Measurements from ENCODE around the gene ENTR1. TPM values are rescaled to one million over a fixed set of nuclear protein-coding genes. Genes with fewer than 3 reads are reported as not detected.
"Not testable (repeated sequence)": the region's sequence is repeated elsewhere in the genome, so short reads cannot be mapped to it uniquely, and the experiment has no call there.

Gene ENTR1
- total RNA-seq, 1 donor from 2014 or later, result 60.4 TPM

DNA sequence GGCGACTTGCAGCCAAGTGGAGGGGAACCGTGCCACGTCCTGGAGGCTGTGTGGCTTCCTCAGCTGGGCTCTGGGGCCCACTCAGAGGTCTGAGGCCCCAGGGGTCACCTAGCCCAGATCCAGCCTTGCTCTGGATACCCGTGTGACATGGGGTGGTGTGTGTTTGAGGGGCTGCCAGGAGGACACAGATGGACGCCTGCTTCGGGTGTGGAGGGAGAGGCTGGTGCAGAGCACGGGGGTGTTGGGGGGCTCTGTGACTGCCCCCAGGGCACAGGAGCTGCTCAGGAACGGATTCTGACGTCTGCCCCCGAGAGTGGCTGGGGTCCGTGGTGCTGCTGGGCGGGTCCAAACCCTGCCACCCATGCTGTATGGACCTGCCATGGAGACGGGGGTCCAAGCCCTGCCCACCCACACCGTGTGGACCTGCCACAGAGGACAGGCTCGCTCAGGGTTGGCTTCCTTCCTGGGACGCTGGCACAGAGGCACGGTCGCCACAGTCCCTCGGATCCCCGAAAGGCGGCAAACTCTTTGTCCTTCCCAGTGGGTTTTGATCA lies 18.7 kb upstream of the ENTR1 start:
- no peak overlapping the region for H3K4me3 ChIP-seq
- H3K9me3 ChIP-seq, result no peaks in the 10 kb centered on the region
- H3K4me1 ChIP-seq, result no peaks in the 10 kb centered on the region
- H3K27me3 ChIP-seq, result no peaks in the 10 kb centered on the region
- H3K27ac ChIP-seq, result no peak overlapping the region
- DNase-seq (ENCODE audit: extremely low spot score in 2 of 2), result no peak
- H3K36me3 ChIP-seq, result peaks cover 0 to 49% of the 10 kb centered on the region in 2 donors
- TF ChIP-seq POLR2A (IDR thresholded peaks at IDR 0.05) (no peak), POLR2AphosphoS5 (IDR thresholded peaks at IDR 0.05; ENCODE audit: insufficient read depth in 1 of 2, low read depth in 1 of 2) (no peak)
- TF ChIP-seq, protein P1, sequence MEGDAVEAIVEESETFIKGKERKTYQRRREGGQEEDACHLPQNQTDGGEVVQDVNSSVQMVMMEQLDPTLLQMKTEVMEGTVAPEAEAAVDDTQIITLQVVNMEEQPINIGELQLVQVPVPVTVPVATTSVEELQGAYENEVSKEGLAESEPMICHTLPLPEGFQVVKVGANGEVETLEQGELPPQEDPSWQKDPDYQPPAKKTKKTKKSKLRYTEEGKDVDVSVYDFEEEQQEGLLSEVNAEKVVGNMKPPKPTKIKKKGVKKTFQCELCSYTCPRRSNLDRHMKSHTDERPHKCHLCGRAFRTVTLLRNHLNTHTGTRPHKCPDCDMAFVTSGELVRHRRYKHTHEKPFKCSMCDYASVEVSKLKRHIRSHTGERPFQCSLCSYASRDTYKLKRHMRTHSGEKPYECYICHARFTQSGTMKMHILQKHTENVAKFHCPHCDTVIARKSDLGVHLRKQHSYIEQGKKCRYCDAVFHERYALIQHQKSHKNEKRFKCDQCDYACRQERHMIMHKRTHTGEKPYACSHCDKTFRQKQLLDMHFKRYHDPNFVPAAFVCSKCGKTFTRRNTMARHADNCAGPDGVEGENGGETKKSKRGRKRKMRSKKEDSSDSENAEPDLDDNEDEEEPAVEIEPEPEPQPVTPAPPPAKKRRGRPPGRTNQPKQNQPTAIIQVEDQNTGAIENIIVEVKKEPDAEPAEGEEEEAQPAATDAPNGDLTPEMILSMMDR (IDR thresholded peaks at IDR 0.05), result no peak
- intact Hi-C loops (cut with DNase I), result no loop called here

GRCh38 chr9:136426787-136427186 lies 16.4 kb upstream of the ENTR1 start:
- intact Hi-C loops (cut with DNase I), result no loop called here
- no peak overlapping the region for H3K27ac ChIP-seq
- TF ChIP-seq POLR2AphosphoS5 (IDR thresholded peaks at IDR 0.05; ENCODE audit: insufficient read depth in 1 of 2, low read depth in 1 of 2) (no peak), POLR2A (IDR thresholded peaks at IDR 0.05) (no peak)
- TF ChIP-seq, protein P1 (IDR thresholded peaks at IDR 0.05), result no peak
- H3K36me3 ChIP-seq, result peaks cover 0 to 51% of the 10 kb centered on the region in 2 donors
- no peak overlapping the region for H3K4me3 ChIP-seq
- DNase-seq (ENCODE audit: extremely low spot score in 2 of 2), result no peak
- H3K27me3 ChIP-seq, result no peaks in the 10 kb centered on the region
- no peaks in the 10 kb centered on the region for H3K4me1 ChIP-seq
- no peaks in the 10 kb centered on the region for H3K9me3 ChIP-seq

DNA sequence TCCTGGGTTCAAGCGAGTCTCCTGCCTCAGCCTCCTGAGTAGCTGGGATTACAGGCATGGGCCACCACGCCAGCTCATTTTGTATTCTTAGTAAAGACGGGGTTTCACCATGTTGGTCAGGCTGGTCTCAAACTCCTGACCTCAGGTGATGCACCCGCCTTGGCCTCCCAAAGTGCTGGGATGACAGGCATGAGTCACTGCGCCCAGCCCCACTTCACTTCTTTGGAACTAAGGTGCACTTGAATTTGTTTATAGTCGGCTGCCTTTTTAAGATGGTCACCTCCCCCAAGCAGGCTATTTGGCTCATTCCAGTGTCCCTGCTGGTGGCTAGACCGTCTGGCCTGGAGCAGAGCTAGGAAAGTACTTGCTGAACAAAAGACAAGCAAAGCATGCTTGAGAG lies 15.0 kb upstream of the ENTR1 start:
- H3K9me3 ChIP-seq; H3K4me1 ChIP-seq; H3K4me3 ChIP-seq; intact Hi-C loops (cut with DNase I); H3K27me3 ChIP-seq; H3K27ac ChIP-seq; DNase-seq (ENCODE audit: extremely low spot score in 2 of 2): not testable (repeated sequence)
- H3K36me3 ChIP-seq, result peaks cover 0 to 59% of the 10 kb centered on the region in 2 donors

DNA sequence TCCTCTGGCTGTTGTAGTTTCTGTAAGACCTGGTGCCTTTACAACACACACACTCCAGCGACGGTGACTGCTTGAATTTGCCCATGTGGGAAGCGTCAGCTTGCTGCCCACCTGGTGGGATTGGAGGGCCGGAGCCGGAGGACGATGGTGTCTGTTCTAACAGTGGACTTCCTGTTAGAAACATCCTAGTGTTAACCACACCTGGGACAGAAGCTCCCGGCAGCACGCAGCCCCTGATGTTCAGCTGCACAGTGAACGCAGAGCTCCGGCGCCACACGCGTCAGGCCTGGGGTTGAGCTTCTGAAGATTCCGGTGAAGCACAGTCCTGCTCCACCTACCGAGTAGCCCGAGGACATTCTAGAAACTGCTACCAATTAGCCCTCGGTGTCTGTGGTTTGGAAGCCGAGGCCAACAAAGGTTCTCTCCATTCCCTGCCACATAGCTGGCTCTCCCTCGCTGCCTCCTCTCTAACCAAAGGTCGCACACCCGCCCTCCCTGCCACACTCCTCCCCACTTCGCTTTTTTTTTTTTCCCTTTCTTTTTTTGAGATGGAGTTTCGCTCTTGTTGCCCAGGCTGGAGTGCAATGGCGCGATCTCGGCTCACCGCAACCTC lies 14.4 kb upstream of the ENTR1 start:
- Histone ChIP-seq H3K9me3 (no peaks in the 10 kb centered on the region), H3K4me3 (no peak overlapping the region), H3K4me1 (no peaks in the 10 kb centered on the region), H3K36me3 (peaks cover 0 to 57% of the 10 kb centered on the region in 2 donors), H3K27me3 (no peaks in the 10 kb centered on the region), H3K27ac (no peak overlapping the region)
- intact Hi-C loops (cut with DNase I), result no loop called here
- no peak for TF ChIP-seq POLR2A (IDR thresholded peaks at IDR 0.05)
- no peak for TF ChIP-seq POLR2AphosphoS5 (IDR thresholded peaks at IDR 0.05; ENCODE audit: insufficient read depth in 1 of 2, low read depth in 1 of 2)
- TF ChIP-seq, protein P1 (IDR thresholded peaks at IDR 0.05), result no peak
- DNase-seq (ENCODE audit: extremely low spot score in 2 of 2), result no peak

- no peak for TF ChIP-seq POLR2AphosphoS5 (IDR thresholded peaks at IDR 0.05; ENCODE audit: insufficient read depth in 1 of 2, low read depth in 1 of 2)
- TF ChIP-seq, protein P1 (IDR thresholded peaks at IDR 0.05), result no peak
- no peak for TF ChIP-seq POLR2A (IDR thresholded peaks at IDR 0.05)
- Histone ChIP-seq H3K9me3 (no peaks in the 10 kb centered on the region), H3K4me1 (no peaks in the 10 kb centered on the region), H3K36me3 (peaks cover 0 to 59% of the 10 kb centered on the region in 2 donors), H3K27me3 (no peaks in the 10 kb centered on the region), H3K27ac (no peak overlapping the region), H3K4me3 (no peak overlapping the region)
- DNase-seq (ENCODE audit: extremely low spot score in 2 of 2), result no peak
- intact Hi-C loops (cut with DNase I), result no loop called here
Measured at GRCh38 chr9:136423432-136424146, 13.2 kb upstream of the ENTR1 start.

Measured in vagina (tissue), 2 donors.